Smooth muscle cell (in vitro differentiated cells): ENCODE results near the gene PDLIM5. TPM values are rescaled to one million over a fixed set of nuclear protein-coding genes. Genes with fewer than 3 reads are reported as not detected.
A peak's percentile ranks its signal among the peaks of the same experiment; 100 is the strongest.

Experiments
- DNase-seq: peaks from one replicate; lab custom pipeline; 2025; ENCODE audit not compliant: unreplicated experiment; lab: John Stamatoyannopoulos, UW
- H2AFZ ChIP-seq: fragments of 200-600 bp; sonication (generic); 2 replicates; pipeline ENCODE4 v1.6.0; 2016; ENCODE audit warnings: antibody characterized with exemption, low read depth, mild to moderate bottlenecking
- H3F3A ChIP-seq: fragments of 200-600 bp; sonication (generic); 2 replicates; pipeline ENCODE4 v1.6.0; 2017; ENCODE audit warnings: antibody characterized with exemption, low read depth
- H3K27ac ChIP-seq: fragments of 200-600 bp; sonication (generic); 2 replicates; pipeline ENCODE4 v1.5.1; 2016; ENCODE audit warnings: low read depth, mild to moderate bottlenecking
- H3K27me3 ChIP-seq: fragments of 200-600 bp; sonication (generic); 2 replicates; pipeline ENCODE4 v1.6.1; 2016; ENCODE audit warnings: low read depth, mild to moderate bottlenecking
- H3K36me3 ChIP-seq: fragments of 200-600 bp; sonication (generic); 2 replicates; pipeline ENCODE4 v1.5.1; 2016; ENCODE audit warnings: low read depth
- H3K4me1 ChIP-seq: fragments of 200-600 bp; sonication (generic); 2 replicates; pipeline ENCODE4 v1.5.1; 2016; ENCODE audit warnings: low read depth
- H3K4me2 ChIP-seq: fragments of 200-600 bp; sonication (generic); 2 replicates; pipeline ENCODE4 v1.6.0; 2016; ENCODE audit warnings: mild to moderate bottlenecking
- H3K4me3 ChIP-seq: fragments of 200-600 bp; sonication (generic); 2 replicates; pipeline ENCODE4 v1.5.1; 2016; ENCODE audit warnings: mild to moderate bottlenecking
- H3K79me2 ChIP-seq: fragments of 200-600 bp; sonication (generic); 2 replicates; pipeline ENCODE4 v1.6.0; 2016; ENCODE audit warnings: low read depth, mild to moderate bottlenecking
- H3K9ac ChIP-seq: fragments of 200-600 bp; sonication (generic); 2 replicates; pipeline ENCODE4 v1.6.0; 2016; ENCODE audit warnings: low read depth
- H3K9me3 ChIP-seq: fragments of 200-600 bp; sonication (generic); replicated peaks from 2 replicates; pipeline ENCODE4 v1.5.1; 2016; ENCODE audit warnings: low read depth
- H4K20me1 ChIP-seq: fragments of 200-600 bp; sonication (generic); 2 replicates; pipeline ENCODE4 v1.6.0; 2016; ENCODE audit warnings: low read depth
- CTCF ChIP-seq: fragments of 200-600 bp; sonication (generic); IDR thresholded peaks from 2 replicates; pipeline ENCODE4 v1.5.1; 2017; ENCODE audit warnings: borderline replicate concordance, mild to moderate bottlenecking, antibody characterized with exemption; ENCODE audit not compliant: insufficient read depth, poor library complexity, severe bottlenecking
- WGBS: methylation state at CpG from one replicate; pipeline ENCODE4 v1.1.7; 2016; ENCODE audit warnings: low lambda C conversion rate; 5-methylcytosine and 5-hydroxymethylcytosine counted together
- polyA plus RNA-seq: library from polyadenylated mRNA; unstranded; fragments of >200 nt; fragmentation: Nextera tagmentation; extraction: Ambion mirVana; gene quantifications from 2 replicates; pipeline ENCODE4 v1.2.1, GENCODE V29; 2016
- total RNA-seq: library from RNA; depleted of rRNA; stranded (reverse); fragments of >200 nt; gene quantifications from 2 replicates; pipeline ENCODE4 v1.2.3, GENCODE V29; 2014

Gene PDLIM5
- total and polyA plus RNA-seq, 2 experiments from 2014 or later = 129 to 150 TPM

GRCh38 chr4:94629837-94630236 is 178.1 kb downstream of the PDLIM5 start:
- TF ChIP-seq CTCF = no peak
- H2AFZ ChIP-seq = no peak overlapping the region
- H3K9ac ChIP-seq = no peak overlapping the region
- H3K4me3 ChIP-seq = no peak overlapping the region
- no peaks in the 10 kb centered on the region for H3K27me3 ChIP-seq
- no peaks in the 10 kb centered on the region for H3K9me3 ChIP-seq
- peaks cover 28% of the 10 kb centered on the region for H4K20me1 ChIP-seq
- DNase-seq = no peak
- no peak overlapping the region for H3K27ac ChIP-seq
- no peak overlapping the region for H3K4me2 ChIP-seq
- no peaks in the 10 kb centered on the region for H3F3A ChIP-seq
- H3K36me3 ChIP-seq = no peaks in the 10 kb centered on the region
- 90% methylated on average over 2 of the region's 2 CpGs for WGBS
- H3K4me1 ChIP-seq = peaks cover 2% of the 10 kb centered on the region
- H3K79me2 ChIP-seq = peaks cover 15% of the 10 kb centered on the region

- no peak overlapping the region for H2AFZ ChIP-seq
- WGBS = 61% methylated on average over 2 of the region's 2 CpGs
- no peak overlapping the region for H3K4me3 ChIP-seq
- H3K9me3 ChIP-seq = no peaks in the 10 kb centered on the region
- DNase-seq = no peak
- H3K27me3 ChIP-seq = no peaks in the 10 kb centered on the region
- peaks cover 10% of the 10 kb centered on the region for H3K79me2 ChIP-seq
- no peaks in the 10 kb centered on the region for H3K36me3 ChIP-seq
- peaks cover 10% of the 10 kb centered on the region for H4K20me1 ChIP-seq
- no peak for TF ChIP-seq CTCF
- peaks cover 6% of the 10 kb centered on the region for H3F3A ChIP-seq
- no peak overlapping the region for H3K9ac ChIP-seq
- peak overlapping the region; percentile 77 for H3K27ac ChIP-seq
- peak overlapping the region; percentile 72 for H3K4me2 ChIP-seq
- H3K4me1 ChIP-seq = peaks cover 14% of the 10 kb centered on the region
These were observed 182.5 kb downstream of the PDLIM5 start for GRCh38 chr4:94634271-94634670.

- Histone ChIP-seq H3K27me3 (no peaks in the 10 kb centered on the region), H3F3A (peaks cover 10% of the 10 kb centered on the region), H3K4me1 (peaks cover 14% of the 10 kb centered on the region), H4K20me1 (peaks cover 1% of the 10 kb centered on the region), H3K36me3 (peaks cover 2% of the 10 kb centered on the region), H3K9ac (peak overlapping the region; percentile 8), H3K9me3 (no peaks in the 10 kb centered on the region), H3K27ac (peak overlapping the region; percentile 77), H3K79me2 (peaks cover 10% of the 10 kb centered on the region), H2AFZ (no peak overlapping the region), H3K4me3 (no peak overlapping the region), H3K4me2 (peak overlapping the region; percentile 72)
- TF ChIP-seq CTCF = no peak
- no peak for DNase-seq
- WGBS = 23% methylated on average over 2 of the region's 2 CpGs
These were observed 183.4 kb downstream of the PDLIM5 start for GRCh38 chr4:94635177-94635576.

- peak overlapping the region; percentile 77 for H3K27ac ChIP-seq
- WGBS = 20% methylated on average over 2 of the region's 2 CpGs
- DNase-seq = no peak
These were observed 184.3 kb downstream of the PDLIM5 start for GRCh38 chr4:94636004-94636403.

More at GRCh38 chr4:94636004-94636403, 184.3 kb downstream of the PDLIM5 start:
- Histone ChIP-seq H3K4me3 (no peak overlapping the region), H3K9me3 (no peaks in the 10 kb centered on the region), H3K27me3 (no peaks in the 10 kb centered on the region), H2AFZ (no peak overlapping the region), H4K20me1 (no peaks in the 10 kb centered on the region), H3K79me2 (peaks cover 10% of the 10 kb centered on the region), H3K4me1 (peaks cover 14% of the 10 kb centered on the region), H3F3A (peaks cover 18% of the 10 kb centered on the region), H3K4me2 (peak overlapping the region; percentile 72), H3K36me3 (peaks cover 10% of the 10 kb centered on the region), H3K9ac (peak overlapping the region; percentile 8)
- TF ChIP-seq CTCF = no peak
